GM21423 (cell line): Measurements from ENCODE around the gene PIKFYVE.
"Not testable (repeated sequence)": the region's sequence is repeated elsewhere in the genome, so short reads cannot be mapped to it uniquely, and the experiment has no call there.

Source experiments
- ATAC-seq: cut with Tn5 transposase; IDR thresholded peaks from one replicate; pipeline ENCODE4 v1.9.1; 2021; ENCODE audit warnings: mild to moderate bottlenecking, moderate library complexity; ENCODE audit not compliant: unreplicated experiment

PIKFYVE gene

GRCh38 chr2:208265801-208266552, at the start of gene PIKFYVE:
TSS of gene PIKFYVE (plus strand) at chr2:208266255. CDS start at chr2:208271520, 5,265 bp downstream.
- ATAC-seq, result peak; percentile 82

GRCh38 chr2:208221873-208222272, 44.2 kb upstream of the PIKFYVE start:
- not testable (repeated sequence) for ATAC-seq

- ATAC-seq, result no peak
These were observed 43.7 kb upstream of the PIKFYVE start for GRCh38 chr2:208222351-208222750.

- ATAC-seq, result no peak
These were observed 41.3 kb upstream of the PIKFYVE start for GRCh38 chr2:208224802-208225201.

GRCh38 chr2:208227581-208228232, 38.3 kb upstream of the PIKFYVE start:
- ATAC-seq, result no peak

- ATAC-seq, result no peak
These were observed 37.6 kb upstream of the PIKFYVE start for GRCh38 chr2:208228476-208228875.

- ATAC-seq, result no peak
These were observed 31.3 kb upstream of the PIKFYVE start for GRCh38 chr2:208234786-208235185.

GRCh38 chr2:208235860-208236259, 30.2 kb upstream of the PIKFYVE start:
- ATAC-seq, result no peak

GRCh38 chr2:208239770-208240493, 26.1 kb upstream of the PIKFYVE start:
- ATAC-seq, result no peak

GRCh38 chr2:208240619-208241209, 25.3 kb upstream of the PIKFYVE start:
- ATAC-seq, result no peak

- no peak for ATAC-seq
These were observed 21.6 kb upstream of the PIKFYVE start for GRCh38 chr2:208244422-208244821.

- ATAC-seq, result no peak
These were observed 20.3 kb upstream of the PIKFYVE start for GRCh38 chr2:208245746-208246145.

- ATAC-seq, result no peak
These were observed 17.5 kb upstream of the PIKFYVE start for GRCh38 chr2:208248601-208249000.

- ATAC-seq, result no peak
These were observed 16.8 kb upstream of the PIKFYVE start for GRCh38 chr2:208249296-208249695.

- no peak for ATAC-seq
These were observed 15.7 kb upstream of the PIKFYVE start for GRCh38 chr2:208250388-208250787.

GRCh38 chr2:208251098-208251497, 15.0 kb upstream of the PIKFYVE start:
- ATAC-seq, result no peak

- ATAC-seq, result no peak
These were observed 13.2 kb upstream of the PIKFYVE start for GRCh38 chr2:208252716-208253492.

- ATAC-seq, result no peak
These were observed 12.4 kb upstream of the PIKFYVE start for GRCh38 chr2:208253600-208254117.

GRCh38 chr2:208254118-208254870, 11.8 kb upstream of the PIKFYVE start:
- peak; percentile 72 for ATAC-seq
